GM23338 (cell line): ENCODE data around the gene ZNF398. TPM values are rescaled to one million over a fixed set of nuclear protein-coding genes. Genes with fewer than 3 reads are reported as not detected.

ENCODE experiments used
- ATAC-seq: fragments of 200-7000 bp; cut with Tn5 transposase; 3 replicates; pipeline ENCODE4 v1.9.1; 2020
- DNase-seq: peaks from one replicate; pipeline ENCODE4 v3.0.0-alpha.2; 2015; ENCODE audit warnings: low spot score
- H2AFZ ChIP-seq: fragments of 200-600 bp; sonication (generic); 2 replicates; pipeline ENCODE4 v1.8.0; 2016; ENCODE audit warnings: antibody characterized with exemption, mild to moderate bottlenecking, moderate library complexity
- H3F3A ChIP-seq: fragments of 200-600 bp; sonication (generic); replicated peaks from 2 replicates; pipeline ENCODE4 v1.8.0; 2017; ENCODE audit warnings: antibody characterized with exemption, mixed run types, low read depth
- H3K27ac ChIP-seq: fragments of 200-600 bp; sonication (generic); 2 replicates; pipeline ENCODE4 v1.6.1; 2016; ENCODE audit warnings: low read depth
- H3K27me3 ChIP-seq: fragments of 200-600 bp; sonication (generic); 2 replicates; pipeline ENCODE4 v1.8.0; 2016; ENCODE audit warnings: mild to moderate bottlenecking, mixed run types, moderate library complexity; ENCODE audit not compliant: insufficient read depth
- H3K36me3 ChIP-seq: fragments of 200-600 bp; sonication (generic); 2 replicates; pipeline ENCODE4 v1.8.0; 2016; ENCODE audit warnings: mild to moderate bottlenecking; ENCODE audit not compliant: insufficient read depth
- H3K4me1 ChIP-seq: fragments of 200-600 bp; sonication (generic); 2 replicates; pipeline ENCODE4 v1.8.0; 2016; ENCODE audit warnings: mild to moderate bottlenecking, moderate library complexity; ENCODE audit not compliant: insufficient read depth
- H3K4me2 ChIP-seq: fragments of 200-600 bp; sonication (generic); 2 replicates; pipeline ENCODE4 v1.7.1; 2017; ENCODE audit warnings: mixed run types
- H3K4me3 ChIP-seq: fragments of 200-600 bp; sonication (generic); 2 replicates; pipeline ENCODE4 v1.6.1; 2016; ENCODE audit warnings: mixed run types
- H3K79me2 ChIP-seq: fragments of 200-600 bp; sonication (generic); replicated peaks from 2 replicates; pipeline ENCODE4 v1.8.0; 2017; ENCODE audit warnings: mild to moderate bottlenecking; ENCODE audit not compliant: insufficient read depth
- H3K9me2 ChIP-seq: fragments of 200-600 bp; sonication (generic); 2 replicates; pipeline ENCODE4 v1.8.0; 2017; ENCODE audit not compliant: insufficient read depth
- H4K20me1 ChIP-seq: fragments of 200-600 bp; sonication (generic); replicated peaks from 2 replicates; pipeline ENCODE4 v1.8.0; 2017; ENCODE audit warnings: mild to moderate bottlenecking; ENCODE audit not compliant: insufficient read depth
- H3K27ac Mint-ChIP-seq: 2 replicates; pipeline ENCODE4 v1.8.0; 2020; ENCODE audit warnings: inconsistent platforms, mild to moderate bottlenecking, moderate library complexity, mixed read lengths
- H3K27me3 Mint-ChIP-seq: 3 replicates; pipeline ENCODE4 v1.8.0; 2022; ENCODE audit warnings: low read depth, mild to moderate bottlenecking, moderate library complexity, mixed read lengths, inconsistent platforms; ENCODE audit not compliant: insufficient read depth, poor library complexity
- H3K36me3 Mint-ChIP-seq: 3 replicates; pipeline ENCODE4 v1.8.0; 2021; ENCODE audit warnings: low read depth, mild to moderate bottlenecking, inconsistent platforms, moderate library complexity, mixed read lengths
- H3K4me1 Mint-ChIP-seq: 3 replicates; pipeline ENCODE4 v1.8.0; 2020; ENCODE audit warnings: mild to moderate bottlenecking, inconsistent platforms, mixed read lengths
- H3K4me3 Mint-ChIP-seq: 3 replicates; pipeline ENCODE4 v1.8.0; 2021; ENCODE audit warnings: moderate library complexity, mild to moderate bottlenecking, inconsistent platforms, mixed read lengths
- H3K9me3 Mint-ChIP-seq: 3 replicates; pipeline ENCODE4 v1.8.0; 2020; ENCODE audit warnings: moderate library complexity, mild to moderate bottlenecking, inconsistent platforms, mixed read lengths
- CREB1 ChIP-seq: fragments of 250-450 bp; sonication (Bioruptor Pico); IDR thresholded peaks from 2 replicates; pipeline ENCODE4 v1.5.0; 2020; ENCODE audit warnings: low read depth, mild to moderate bottlenecking, moderate library complexity
- EZH2 ChIP-seq: fragments of 200-600 bp; sonication (generic); IDR thresholded peaks from one replicate; pipeline ENCODE4 v1.8.0; 2017; ENCODE audit warnings: antibody characterized with exemption, mild to moderate bottlenecking, low read depth; ENCODE audit not compliant: unreplicated experiment
- EZH2phosphoT487 ChIP-seq: fragments of 200-600 bp; sonication (generic); IDR thresholded peaks from one replicate; pipeline ENCODE4 v1.8.1; 2018; ENCODE audit warnings: antibody characterized with exemption; ENCODE audit not compliant: unreplicated experiment
- JUNB ChIP-seq: IDR thresholded peaks from one replicate; pipeline ENCODE4 v1.6.1; 2016; ENCODE audit warnings: antibody characterized with exemption; ENCODE audit not compliant: unreplicated experiment
- NANOG ChIP-seq: IDR thresholded peaks from 2 replicates; pipeline ENCODE4 v1.6.1; 2016; ENCODE audit warnings: antibody characterized with exemption, borderline replicate concordance
- POLR2AphosphoS5 ChIP-seq: IDR thresholded peaks from 2 replicates; pipeline ENCODE4 v1.6.1; 2016; ENCODE audit warnings: antibody characterized with exemption, low read depth
- STAT1 ChIP-seq: IDR thresholded peaks from one replicate; pipeline ENCODE4 v1.6.1; 2016; ENCODE audit warnings: antibody characterized with exemption; ENCODE audit not compliant: unreplicated experiment
- ZNF114 ChIP-seq: fragments of 250-450 bp; sonication (Bioruptor Pico); IDR thresholded peaks from 2 replicates; pipeline ENCODE4 v1.5.0; 2020; ENCODE audit warnings: mild to moderate bottlenecking, moderate library complexity
- ZNF331 ChIP-seq: fragments of 250-450 bp; sonication (Bioruptor Pico); IDR thresholded peaks from 2 replicates; pipeline ENCODE4 v1.5.0; 2020; ENCODE audit warnings: low read depth, mild to moderate bottlenecking, moderate library complexity
- polyA plus RNA-seq: library from polyadenylated mRNA; unstranded; fragments of >200 nt; fragmentation: Nextera tagmentation; extraction: Ambion mirVana; gene quantifications from 2 replicates; pipeline ENCODE4 v1.2.1, GENCODE V29; 2016
- total RNA-seq: library from RNA; depleted of rRNA; stranded (reverse); fragments of >200 nt; shearing (Covaris generic); gene quantifications from 2 replicates; pipeline ENCODE4 v1.2.3, GENCODE V29; 2014
- TF ChIP-seq, protein P1 (sequence below): IDR thresholded peaks from one replicate; pipeline ENCODE4 v1.6.1; 2018; ENCODE audit warnings: antibody characterized with exemption; ENCODE audit not compliant: unreplicated experiment
- TF ChIP-seq, protein P2 (sequence below), 2 experiments: fragments of 200-600 bp in 1 of 2; sonication (generic) in 1 of 2; conservative IDR thresholded peaks; 2 replicates each; pipeline versions ENCODE4 v1.5.1 to v1.6.1; 2016 to 2017; ENCODE audit warnings: antibody characterized with exemption in 2 of 2, low read depth in 2 of 2, mild to moderate bottlenecking in 2 of 2, moderate library complexity in 1 of 2
- TF ChIP-seq, protein P3 (sequence below): fragments of 250-450 bp; sonication (Bioruptor Pico); IDR thresholded peaks from 2 replicates; pipeline ENCODE4 v1.5.0; 2020; ENCODE audit warnings: mild to moderate bottlenecking, moderate library complexity
- TF ChIP-seq, protein P4 (sequence below): IDR thresholded peaks from 2 replicates; pipeline ENCODE4 v1.6.1; 2016; ENCODE audit warnings: antibody characterized with exemption

ZNF398 gene
- total and polyA plus RNA-seq, 2 experiments from 2014 or later: 20.7 to 99.6 TPM

DNA sequence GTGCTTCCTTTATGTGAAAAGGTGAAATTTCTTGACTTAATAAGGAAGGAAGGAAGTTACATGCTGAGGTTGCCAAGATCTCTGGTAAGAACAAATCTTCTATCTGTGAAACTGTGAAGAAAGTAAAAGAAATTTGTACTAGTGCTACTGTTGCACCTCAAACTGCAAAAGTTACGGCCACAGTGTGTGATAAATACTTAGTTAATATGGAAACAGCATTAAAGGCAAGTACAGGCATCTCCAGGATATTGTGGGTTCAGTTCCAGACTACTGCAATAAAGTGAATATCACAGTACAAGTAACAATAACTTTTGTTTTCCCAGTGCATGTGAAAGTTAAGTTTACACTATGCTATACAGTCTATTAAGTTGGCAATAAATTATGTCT is 25.3 kb downstream of the ZNF398 start:
- H3K4me2 ChIP-seq: no peak overlapping the region
- no peaks in the 10 kb centered on the region for H3K9me3 Mint-ChIP-seq
- H3K27me3 Mint-ChIP-seq: peaks cover 4% of the 10 kb centered on the region
- H3K4me1 ChIP-seq: no peaks in the 10 kb centered on the region
- no peaks in the 10 kb centered on the region for H3K4me1 Mint-ChIP-seq
- DNase-seq: no peak
- H3K79me2 ChIP-seq: peaks cover 74% of the 10 kb centered on the region
- peak overlapping the region; percentile 70 for H3K27ac Mint-ChIP-seq
- no peak overlapping the region for H3K4me3 Mint-ChIP-seq
- no peak overlapping the region for H3K4me3 ChIP-seq
- peaks cover 94% of the 10 kb centered on the region for H3K36me3 Mint-ChIP-seq
- TF ChIP-seq CREB1 (CRISPR knock-in tag): no peak
- TF ChIP-seq, protein P1, sequence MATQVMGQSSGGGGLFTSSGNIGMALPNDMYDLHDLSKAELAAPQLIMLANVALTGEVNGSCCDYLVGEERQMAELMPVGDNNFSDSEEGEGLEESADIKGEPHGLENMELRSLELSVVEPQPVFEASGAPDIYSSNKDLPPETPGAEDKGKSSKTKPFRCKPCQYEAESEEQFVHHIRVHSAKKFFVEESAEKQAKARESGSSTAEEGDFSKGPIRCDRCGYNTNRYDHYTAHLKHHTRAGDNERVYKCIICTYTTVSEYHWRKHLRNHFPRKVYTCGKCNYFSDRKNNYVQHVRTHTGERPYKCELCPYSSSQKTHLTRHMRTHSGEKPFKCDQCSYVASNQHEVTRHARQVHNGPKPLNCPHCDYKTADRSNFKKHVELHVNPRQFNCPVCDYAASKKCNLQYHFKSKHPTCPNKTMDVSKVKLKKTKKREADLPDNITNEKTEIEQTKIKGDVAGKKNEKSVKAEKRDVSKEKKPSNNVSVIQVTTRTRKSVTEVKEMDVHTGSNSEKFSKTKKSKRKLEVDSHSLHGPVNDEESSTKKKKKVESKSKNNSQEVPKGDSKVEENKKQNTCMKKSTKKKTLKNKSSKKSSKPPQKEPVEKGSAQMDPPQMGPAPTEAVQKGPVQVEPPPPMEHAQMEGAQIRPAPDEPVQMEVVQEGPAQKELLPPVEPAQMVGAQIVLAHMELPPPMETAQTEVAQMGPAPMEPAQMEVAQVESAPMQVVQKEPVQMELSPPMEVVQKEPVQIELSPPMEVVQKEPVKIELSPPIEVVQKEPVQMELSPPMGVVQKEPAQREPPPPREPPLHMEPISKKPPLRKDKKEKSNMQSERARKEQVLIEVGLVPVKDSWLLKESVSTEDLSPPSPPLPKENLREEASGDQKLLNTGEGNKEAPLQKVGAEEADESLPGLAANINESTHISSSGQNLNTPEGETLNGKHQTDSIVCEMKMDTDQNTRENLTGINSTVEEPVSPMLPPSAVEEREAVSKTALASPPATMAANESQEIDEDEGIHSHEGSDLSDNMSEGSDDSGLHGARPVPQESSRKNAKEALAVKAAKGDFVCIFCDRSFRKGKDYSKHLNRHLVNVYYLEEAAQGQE: no peak
- TF ChIP-seq POLR2AphosphoS5: no peak
- no peak for TF ChIP-seq JUNB
- no peak for TF ChIP-seq EZH2phosphoT487
- TF ChIP-seq, protein P2, sequence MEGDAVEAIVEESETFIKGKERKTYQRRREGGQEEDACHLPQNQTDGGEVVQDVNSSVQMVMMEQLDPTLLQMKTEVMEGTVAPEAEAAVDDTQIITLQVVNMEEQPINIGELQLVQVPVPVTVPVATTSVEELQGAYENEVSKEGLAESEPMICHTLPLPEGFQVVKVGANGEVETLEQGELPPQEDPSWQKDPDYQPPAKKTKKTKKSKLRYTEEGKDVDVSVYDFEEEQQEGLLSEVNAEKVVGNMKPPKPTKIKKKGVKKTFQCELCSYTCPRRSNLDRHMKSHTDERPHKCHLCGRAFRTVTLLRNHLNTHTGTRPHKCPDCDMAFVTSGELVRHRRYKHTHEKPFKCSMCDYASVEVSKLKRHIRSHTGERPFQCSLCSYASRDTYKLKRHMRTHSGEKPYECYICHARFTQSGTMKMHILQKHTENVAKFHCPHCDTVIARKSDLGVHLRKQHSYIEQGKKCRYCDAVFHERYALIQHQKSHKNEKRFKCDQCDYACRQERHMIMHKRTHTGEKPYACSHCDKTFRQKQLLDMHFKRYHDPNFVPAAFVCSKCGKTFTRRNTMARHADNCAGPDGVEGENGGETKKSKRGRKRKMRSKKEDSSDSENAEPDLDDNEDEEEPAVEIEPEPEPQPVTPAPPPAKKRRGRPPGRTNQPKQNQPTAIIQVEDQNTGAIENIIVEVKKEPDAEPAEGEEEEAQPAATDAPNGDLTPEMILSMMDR (conservative IDR thresholded peaks at IDR 0.05; ENCODE audit: low read depth in 2 of 2): no peak
- TF ChIP-seq EZH2: no peak
- TF ChIP-seq, protein P3, sequence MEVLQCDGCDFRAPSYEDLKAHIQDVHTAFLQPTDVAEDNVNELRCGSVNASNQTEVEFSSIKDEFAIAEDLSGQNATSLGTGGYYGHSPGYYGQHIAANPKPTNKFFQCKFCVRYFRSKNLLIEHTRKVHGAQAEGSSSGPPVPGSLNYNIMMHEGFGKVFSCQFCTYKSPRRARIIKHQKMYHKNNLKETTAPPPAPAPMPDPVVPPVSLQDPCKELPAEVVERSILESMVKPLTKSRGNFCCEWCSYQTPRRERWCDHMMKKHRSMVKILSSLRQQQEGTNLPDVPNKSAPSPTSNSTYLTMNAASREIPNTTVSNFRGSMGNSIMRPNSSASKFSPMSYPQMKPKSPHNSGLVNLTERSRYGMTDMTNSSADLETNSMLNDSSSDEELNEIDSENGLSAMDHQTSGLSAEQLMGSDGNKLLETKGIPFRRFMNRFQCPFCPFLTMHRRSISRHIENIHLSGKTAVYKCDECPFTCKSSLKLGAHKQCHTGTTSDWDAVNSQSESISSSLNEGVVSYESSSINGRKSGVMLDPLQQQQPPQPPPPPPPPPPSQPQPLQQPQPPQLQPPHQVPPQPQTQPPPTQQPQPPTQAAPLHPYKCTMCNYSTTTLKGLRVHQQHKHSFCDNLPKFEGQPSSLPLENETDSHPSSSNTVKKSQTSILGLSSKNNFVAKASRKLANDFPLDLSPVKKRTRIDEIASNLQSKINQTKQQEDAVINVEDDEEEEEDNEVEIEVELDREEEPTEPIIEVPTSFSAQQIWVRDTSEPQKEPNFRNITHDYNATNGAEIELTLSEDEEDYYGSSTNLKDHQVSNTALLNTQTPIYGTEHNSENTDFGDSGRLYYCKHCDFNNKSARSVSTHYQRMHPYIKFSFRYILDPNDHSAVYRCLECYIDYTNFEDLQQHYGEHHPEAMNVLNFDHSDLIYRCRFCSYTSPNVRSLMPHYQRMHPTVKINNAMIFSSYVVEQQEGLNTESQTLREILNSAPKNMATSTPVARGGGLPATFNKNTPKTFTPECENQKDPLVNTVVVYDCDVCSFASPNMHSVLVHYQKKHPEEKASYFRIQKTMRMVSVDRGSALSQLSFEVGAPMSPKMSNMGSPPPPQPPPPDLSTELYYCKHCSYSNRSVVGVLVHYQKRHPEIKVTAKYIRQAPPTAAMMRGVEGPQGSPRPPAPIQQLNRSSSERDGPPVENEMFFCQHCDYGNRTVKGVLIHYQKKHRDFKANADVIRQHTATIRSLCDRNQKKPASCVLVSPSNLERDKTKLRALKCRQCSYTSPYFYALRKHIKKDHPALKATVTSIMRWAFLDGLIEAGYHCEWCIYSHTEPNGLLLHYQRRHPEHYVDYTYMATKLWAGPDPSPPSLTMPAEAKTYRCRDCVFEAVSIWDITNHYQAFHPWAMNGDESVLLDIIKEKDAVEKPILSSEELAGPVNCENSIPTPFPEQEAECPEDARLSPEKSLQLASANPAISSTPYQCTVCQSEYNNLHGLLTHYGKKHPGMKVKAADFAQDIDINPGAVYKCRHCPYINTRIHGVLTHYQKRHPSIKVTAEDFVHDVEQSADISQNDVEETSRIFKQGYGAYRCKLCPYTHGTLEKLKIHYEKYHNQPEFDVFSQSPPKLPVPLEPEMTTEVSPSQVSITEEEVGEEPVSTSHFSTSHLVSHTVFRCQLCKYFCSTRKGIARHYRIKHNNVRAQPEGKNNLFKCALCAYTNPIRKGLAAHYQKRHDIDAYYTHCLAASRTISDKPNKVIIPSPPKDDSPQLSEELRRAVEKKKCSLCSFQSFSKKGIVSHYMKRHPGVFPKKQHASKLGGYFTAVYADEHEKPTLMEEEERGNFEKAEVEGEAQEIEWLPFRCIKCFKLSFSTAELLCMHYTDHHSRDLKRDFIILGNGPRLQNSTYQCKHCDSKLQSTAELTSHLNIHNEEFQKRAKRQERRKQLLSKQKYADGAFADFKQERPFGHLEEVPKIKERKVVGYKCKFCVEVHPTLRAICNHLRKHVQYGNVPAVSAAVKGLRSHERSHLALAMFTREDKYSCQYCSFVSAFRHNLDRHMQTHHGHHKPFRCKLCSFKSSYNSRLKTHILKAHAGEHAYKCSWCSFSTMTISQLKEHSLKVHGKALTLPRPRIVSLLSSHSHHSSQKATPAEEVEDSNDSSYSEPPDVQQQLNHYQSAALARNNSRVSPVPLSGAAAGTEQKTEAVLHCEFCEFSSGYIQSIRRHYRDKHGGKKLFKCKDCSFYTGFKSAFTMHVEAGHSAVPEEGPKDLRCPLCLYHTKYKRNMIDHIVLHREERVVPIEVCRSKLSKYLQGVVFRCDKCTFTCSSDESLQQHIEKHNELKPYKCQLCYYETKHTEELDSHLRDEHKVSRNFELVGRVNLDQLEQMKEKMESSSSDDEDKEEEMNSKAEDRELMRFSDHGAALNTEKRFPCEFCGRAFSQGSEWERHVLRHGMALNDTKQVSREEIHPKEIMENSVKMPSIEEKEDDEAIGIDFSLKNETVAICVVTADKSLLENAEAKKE (CRISPR knock-in tag): no peak
- TF ChIP-seq ZNF331 (CRISPR knock-in tag): no peak
- TF ChIP-seq ZNF114: no peak
- TF ChIP-seq, protein P4, sequence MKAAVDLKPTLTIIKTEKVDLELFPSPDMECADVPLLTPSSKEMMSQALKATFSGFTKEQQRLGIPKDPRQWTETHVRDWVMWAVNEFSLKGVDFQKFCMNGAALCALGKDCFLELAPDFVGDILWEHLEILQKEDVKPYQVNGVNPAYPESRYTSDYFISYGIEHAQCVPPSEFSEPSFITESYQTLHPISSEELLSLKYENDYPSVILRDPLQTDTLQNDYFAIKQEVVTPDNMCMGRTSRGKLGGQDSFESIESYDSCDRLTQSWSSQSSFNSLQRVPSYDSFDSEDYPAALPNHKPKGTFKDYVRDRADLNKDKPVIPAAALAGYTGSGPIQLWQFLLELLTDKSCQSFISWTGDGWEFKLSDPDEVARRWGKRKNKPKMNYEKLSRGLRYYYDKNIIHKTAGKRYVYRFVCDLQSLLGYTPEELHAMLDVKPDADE: no peak
- no peak for TF ChIP-seq NANOG
- TF ChIP-seq STAT1: no peak
- no peaks in the 10 kb centered on the region for H3K27me3 ChIP-seq
- H3F3A ChIP-seq: peaks cover 46% of the 10 kb centered on the region
- H4K20me1 ChIP-seq: peaks cover 59% of the 10 kb centered on the region
- 0 out of 2 replicates have a peak overlapping the region, but pooled peaks have one; percentile 42 for H3K27ac ChIP-seq
- no peak for ATAC-seq
- H2AFZ ChIP-seq: no peak overlapping the region
- H3K36me3 ChIP-seq: peaks cover 85% of the 10 kb centered on the region
- H3K9me2 ChIP-seq: no peaks in the 10 kb centered on the region
